ENCODE results near the gene FDXR. TPM values are rescaled to one million over a fixed set of nuclear protein-coding genes. Genes with fewer than 3 reads are reported as not detected.
"Not testable (repeated sequence)": the region's sequence is repeated elsewhere in the genome, so short reads cannot be mapped to it uniquely, and the experiment has no call there.

The FDXR gene
- 10.0 TPM for total RNA-seq

- ATAC-seq = no peak
Observed at GRCh38 chr17:74872313-74873036, at the start of gene FDXR. TSS of gene FDXR (minus strand) at chr17:74872994. CDS start at chr17:74872944, 50 bp downstream.

GRCh38 chr17:74922172-74922571 lies 49.4 kb upstream of the FDXR start:
- DNase-seq (ENCODE audit: low spot score) (no peak), ATAC-seq (no peak)

More at GRCh38 chr17:74872313-74873036, at the start of gene FDXR:
- no peak for DNase-seq (ENCODE audit: low spot score)

GRCh38 chr17:74921769-74922168 lies 49.0 kb upstream of the FDXR start:
- DNase-seq (ENCODE audit: low spot score) (no peak), ATAC-seq (no peak)

- ATAC-seq (no peak), DNase-seq (ENCODE audit: low spot score) (no peak)
Observed at GRCh38 chr17:74921026-74921681, 48.4 kb upstream of the FDXR start.

GRCh38 chr17:74920642-74921025 lies 47.8 kb upstream of the FDXR start:
- DNase-seq (ENCODE audit: low spot score) (no peak), ATAC-seq (no peak)

GRCh38 chr17:74920306-74920620 lies 47.5 kb upstream of the FDXR start:
- DNase-seq (ENCODE audit: low spot score) (no peak), ATAC-seq (no peak)

- ATAC-seq (peak; percentile 39), DNase-seq (ENCODE audit: low spot score) (no peak)
Observed at GRCh38 chr17:74919440-74920305, 46.9 kb upstream of the FDXR start.

GRCh38 chr17:74918906-74919305 lies 46.1 kb upstream of the FDXR start:
- no peak for ATAC-seq
- no peak for DNase-seq (ENCODE audit: low spot score)

- DNase-seq (ENCODE audit: low spot score) (no peak), ATAC-seq (peak; percentile 23)
Observed at GRCh38 chr17:74917430-74917829, 44.6 kb upstream of the FDXR start.

- no peak for DNase-seq (ENCODE audit: low spot score)
- ATAC-seq = no peak
Observed at GRCh38 chr17:74916851-74917199, 44.0 kb upstream of the FDXR start.

GRCh38 chr17:74916136-74916850 lies 43.5 kb upstream of the FDXR start:
- DNase-seq (ENCODE audit: low spot score) (no peak), ATAC-seq (no peak)

- ATAC-seq; DNase-seq (ENCODE audit: low spot score): not testable (repeated sequence)
Observed at GRCh38 chr17:74911423-74911822, 38.6 kb upstream of the FDXR start.

- not testable (repeated sequence) for ATAC-seq; DNase-seq (ENCODE audit: low spot score)
Observed at GRCh38 chr17:74909097-74909496, 36.3 kb upstream of the FDXR start.

- no peak for DNase-seq (ENCODE audit: low spot score)
- no peak for ATAC-seq
Observed at GRCh38 chr17:74907012-74907411, 34.2 kb upstream of the FDXR start.

GRCh38 chr17:74906214-74906793 lies 33.5 kb upstream of the FDXR start:
- DNase-seq (ENCODE audit: low spot score) = not testable (repeated sequence)

GRCh38 chr17:74904687-74905409 lies 32.1 kb upstream of the FDXR start:
- DNase-seq (ENCODE audit: low spot score) (no peak), ATAC-seq (no peak)

More at GRCh38 chr17:74906214-74906793, 33.5 kb upstream of the FDXR start:
- not testable (repeated sequence) for ATAC-seq

- DNase-seq (ENCODE audit: low spot score) = no peak
- ATAC-seq = no peak
Observed at GRCh38 chr17:74903671-74904070, 30.9 kb upstream of the FDXR start.

- ATAC-seq (no peak), DNase-seq (ENCODE audit: low spot score) (no peak)
Observed at GRCh38 chr17:74903034-74903433, 30.2 kb upstream of the FDXR start.

- DNase-seq (ENCODE audit: low spot score) = no peak
- no peak for ATAC-seq
Observed at GRCh38 chr17:74901353-74902135, 28.8 kb upstream of the FDXR start.
